ENCODE measurements around the gene SPRR1B. TPM values are rescaled to one million over a fixed set of nuclear protein-coding genes. Genes with fewer than 3 reads are reported as not detected.
A peak's percentile ranks its signal among the peaks of the same experiment; 100 is the strongest.

The SPRR1B gene
- total RNA-seq, 1 experiment from 2014 or later = not detected

GRCh38 chr1:153000294-153000693, 30.7 kb upstream of the SPRR1B start:
- Mint-ChIP-seq H3K36me3 (peaks cover 3% of the 10 kb centered on the region; the same call in 1 of the 2 replicates), H3K9me3 (peaks cover 9% of the 10 kb centered on the region), H3K4me1 (peaks cover 12% of the 10 kb centered on the region), H3K27me3 (ENCODE audit: low read depth) (no peaks in the 10 kb centered on the region; the same call in 1 of the 2 replicates), H3K4me3 (no peak overlapping the region), H3K27ac (no peak overlapping the region)
- CTCF ChIA-PET = interaction anchor here (1.1 to 1.5 kb wide), 3 partner anchors 123 to 288 kb away, joined by 3 to 5 read pairs (median 5); no protein-coding TSS in a partner anchor
- DNase-seq (ENCODE audit: low spot score) = no peak
- POLR2A ChIA-PET = interaction anchor here (0.7 kb wide), 1 partner anchor 240 kb away, joined by 5 read pairs; no protein-coding TSS in a partner anchor
- TF ChIP-seq GABPB1 (CRISPR knock-in tag; IDR thresholded peaks at IDR 0.05) (no peak), ZNF512 (CRISPR knock-in tag; IDR thresholded peaks at IDR 0.05; ENCODE audit: borderline replicate concordance) (peak; percentile 65; the same call in 1 of the 2 replicates)
- no peak for ATAC-seq

- H3K9me3 Mint-ChIP-seq = peaks cover 8% of the 10 kb centered on the region
- peaks cover 9% of the 10 kb centered on the region for H3K4me1 Mint-ChIP-seq
- DNase-seq (ENCODE audit: low spot score) (no peak), ATAC-seq (no peak)
- TF ChIP-seq E2F1 (CRISPR knock-in tag; IDR thresholded peaks at IDR 0.05) = no peak
- TF ChIP-seq OVOL2 (CRISPR knock-in tag; IDR thresholded peaks at IDR 0.05; ENCODE audit: borderline replicate concordance) = no peak
- TF ChIP-seq NR3C1 (CRISPR knock-in tag; conservative IDR thresholded peaks at IDR 0.05; ENCODE audit: low read depth) = no peak
- no peak for TF ChIP-seq ZBTB21 (CRISPR knock-in tag; IDR thresholded peaks at IDR 0.05; ENCODE audit: borderline replicate concordance)
- TF ChIP-seq TCF7 (CRISPR knock-in tag; IDR thresholded peaks at IDR 0.05; ENCODE audit: low read depth) = no peak
- no peak for TF ChIP-seq TP53 (CRISPR knock-in tag; IDR thresholded peaks at IDR 0.05)
- no peak for TF ChIP-seq TEAD4 (CRISPR knock-in tag; IDR thresholded peaks at IDR 0.05)
- TF ChIP-seq IRF1 (CRISPR knock-in tag; IDR thresholded peaks at IDR 0.05) = no peak
- no peak for TF ChIP-seq NFE2L1 (CRISPR knock-in tag; IDR thresholded peaks at IDR 0.05)
- TF ChIP-seq STAT6 (CRISPR knock-in tag; conservative IDR thresholded peaks at IDR 0.05; ENCODE audit: low read depth) = no peak
- TF ChIP-seq SP1 (CRISPR knock-in tag; conservative IDR thresholded peaks at IDR 0.05) = no peak
- TF ChIP-seq ZSCAN18 (CRISPR knock-in tag; IDR thresholded peaks at IDR 0.05) = no peak
- no peaks in the 10 kb centered on the region; the same call in 1 of the 2 replicates for H3K27me3 Mint-ChIP-seq (ENCODE audit: low read depth)
- CTCF ChIA-PET = interaction anchor here (1.0 kb wide), 1 partner anchor 191 kb away, joined by 4 read pairs; no protein-coding TSS in a partner anchor
- no peak within 1 kb of the TSS for H3K4me3 Mint-ChIP-seq
- 0 out of 2 replicates have a peak, but pooled peaks cover 2% of the 10 kb centered on the region for H3K36me3 Mint-ChIP-seq
- POLR2A ChIA-PET = no interaction called here
- H3K27ac Mint-ChIP-seq = no peak within 1 kb of the TSS
Observed at GRCh38 chr1:153001382-153001781, 29.6 kb upstream of the SPRR1B start, which contains the start of gene SPRR3. TSS of gene SPRR3 (plus strand) at chr1:153001749. CDS start at chr1:153003021, 1,272 bp downstream.

All from WTC11 (cell line).